Activated naive CD8-positive, alpha-beta T cell treated with anti-CD3 and anti-CD28 coated beads, Interleukin-2, amount 50 U/mL, for 24 hours (primary cell): ENCODE results near the gene SPATA32.

ENCODE experiments used
- ATAC-seq: fragments of 150-1000 bp; cut with Tn5 transposase; one replicate; pipeline ENCODE4 v1.10.0; 2021
- DNase-seq: peaks from one replicate; pipeline ENCODE4 v3.0.0; 2021
- H3K27ac Mint-ChIP-seq: one replicate; pipeline ENCODE4 v1.8.0; 2021; ENCODE audit warnings: mild to moderate bottlenecking, mixed read lengths
- H3K27me3 Mint-ChIP-seq: one replicate; pipeline ENCODE4 v1.8.0; 2021; ENCODE audit warnings: mixed read lengths
- H3K36me3 Mint-ChIP-seq: one replicate; pipeline ENCODE4 v1.8.0; 2021; ENCODE audit warnings: low read depth, mixed read lengths
- H3K4me1 Mint-ChIP-seq: one replicate; pipeline ENCODE4 v1.8.0; 2021; ENCODE audit warnings: mixed read lengths
- H3K4me3 Mint-ChIP-seq: one replicate; pipeline ENCODE4 v1.8.0; 2021; ENCODE audit warnings: mild to moderate bottlenecking, moderate library complexity, mixed read lengths
- H3K9me3 Mint-ChIP-seq: one replicate; pipeline ENCODE4 v1.8.0; 2021; ENCODE audit warnings: mixed read lengths

Gene SPATA32

DNA sequence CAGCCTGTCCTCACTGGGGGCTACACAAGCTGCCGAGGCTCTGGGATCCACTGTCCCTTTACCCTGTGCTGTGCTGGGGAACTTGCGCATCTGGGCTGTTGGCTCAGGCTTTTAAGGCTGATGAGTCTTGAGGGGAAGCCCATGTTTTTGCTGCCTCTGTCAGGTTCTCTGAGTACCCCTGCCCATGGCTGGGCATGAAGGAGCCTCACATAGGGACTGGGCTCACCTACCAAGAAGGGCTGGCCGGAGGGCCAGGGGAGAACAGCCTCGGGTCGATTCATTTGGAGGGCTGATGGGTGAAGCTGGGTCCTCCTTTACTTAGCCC lies 25.6 kb downstream of the SPATA32 start:
- peaks cover 70% of the 10 kb centered on the region for H3K36me3 Mint-ChIP-seq
- no peaks in the 10 kb centered on the region for H3K27me3 Mint-ChIP-seq
- peak overlapping the region; percentile 18 for H3K27ac Mint-ChIP-seq
- ATAC-seq, result no peak
- DNase-seq, result no peak
- H3K4me3 Mint-ChIP-seq, result no peak overlapping the region
- no peaks in the 10 kb centered on the region for H3K9me3 Mint-ChIP-seq
- peaks cover 55% of the 10 kb centered on the region for H3K4me1 Mint-ChIP-seq

DNA sequence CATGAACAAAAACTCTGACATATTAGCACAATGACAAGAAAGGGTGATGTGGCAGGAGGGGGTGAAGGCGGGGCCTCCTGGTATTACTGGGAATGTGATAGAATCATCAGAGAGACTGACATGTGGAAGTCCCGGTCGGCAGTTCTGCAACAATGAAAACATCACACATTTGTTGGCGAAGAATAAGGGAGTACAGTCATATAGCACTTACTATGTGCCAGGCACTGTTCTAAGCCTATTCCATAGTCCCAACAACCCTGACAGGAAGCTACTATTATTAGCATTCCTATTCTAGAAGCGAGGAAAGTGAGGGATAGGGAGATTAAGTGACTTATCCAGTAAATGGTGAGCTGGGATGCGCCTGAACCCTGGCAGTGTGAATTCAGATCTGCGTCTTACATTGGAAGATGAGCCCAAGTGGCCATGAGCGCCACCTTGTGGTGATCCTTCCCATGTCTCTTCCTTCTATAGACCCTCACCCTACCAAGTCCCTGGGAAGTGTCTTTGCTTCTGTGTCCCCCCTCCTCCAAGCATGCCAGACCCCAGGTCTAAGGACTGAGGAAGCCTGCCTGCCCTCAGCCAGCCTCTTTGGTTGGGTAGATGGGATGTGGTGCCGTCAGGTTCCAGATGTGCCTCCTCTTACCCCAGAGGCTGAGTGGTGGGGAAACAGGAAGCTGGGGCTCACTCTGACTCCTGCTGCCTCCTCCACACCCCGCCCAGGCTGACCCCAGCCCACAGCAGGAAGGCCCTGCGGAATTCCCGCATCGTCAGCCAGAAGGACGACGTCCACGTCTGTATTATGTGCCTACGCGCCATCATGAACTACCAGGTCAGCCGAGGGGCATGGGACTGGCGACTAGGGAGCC lies 26.2 kb downstream of the SPATA32 start:
- no peaks in the 10 kb centered on the region for H3K27me3 Mint-ChIP-seq
- peaks cover 61% of the 10 kb centered on the region for H3K4me1 Mint-ChIP-seq
- peaks cover 68% of the 10 kb centered on the region for H3K36me3 Mint-ChIP-seq
- DNase-seq, result peak; percentile 84
- H3K4me3 Mint-ChIP-seq, result peak overlapping the region; percentile 65
- H3K27ac Mint-ChIP-seq, result peak overlapping the region; percentile 58
- ATAC-seq, result peak; percentile 31
- no peaks in the 10 kb centered on the region for H3K9me3 Mint-ChIP-seq

DNA sequence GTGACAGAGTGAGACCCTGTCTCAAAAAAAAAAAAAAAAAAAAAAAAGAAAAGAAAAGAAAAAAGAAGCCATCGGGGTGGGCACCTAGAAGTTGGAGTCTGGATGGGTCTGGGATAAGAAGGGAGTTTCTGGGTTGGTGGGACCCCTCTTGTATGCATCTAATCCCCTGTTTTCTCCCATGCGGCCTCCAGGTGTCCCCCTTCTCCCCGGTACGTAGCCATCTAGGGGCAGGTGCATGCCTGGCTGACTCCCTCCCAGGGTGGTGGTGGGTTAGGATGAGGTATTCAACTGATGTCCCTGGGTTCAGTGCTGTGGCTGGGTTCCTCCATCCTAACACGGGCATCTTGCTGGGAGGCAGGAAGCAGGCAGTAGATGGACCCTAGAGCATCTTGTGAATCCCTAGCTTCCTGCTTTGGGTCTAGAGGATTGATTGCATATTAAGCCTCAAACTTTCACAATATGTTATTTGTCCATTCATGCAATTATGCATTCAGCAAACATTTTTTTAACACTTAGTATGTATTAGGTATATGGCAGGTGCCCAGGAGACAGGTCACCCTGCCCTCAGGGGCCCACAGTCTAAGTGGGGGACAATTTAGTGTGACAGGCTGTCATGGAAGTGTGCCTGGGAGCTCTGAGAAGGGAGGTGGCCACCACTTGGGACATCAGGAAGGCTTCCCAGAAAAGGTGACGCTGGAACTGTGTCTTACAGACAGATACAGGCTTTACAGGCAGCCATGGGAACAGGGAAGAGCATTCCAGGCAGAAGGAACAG lies 27.1 kb downstream of the SPATA32 start:
- ATAC-seq, result peak; percentile 47
- Mint-ChIP-seq H3K27me3 (no peaks in the 10 kb centered on the region), H3K27ac (peak overlapping the region; percentile 58), H3K4me1 (peaks cover 69% of the 10 kb centered on the region), H3K9me3 (no peaks in the 10 kb centered on the region), H3K36me3 (peaks cover 63% of the 10 kb centered on the region), H3K4me3 (peak overlapping the region; percentile 65)
- peak; percentile 52 for DNase-seq

DNA sequence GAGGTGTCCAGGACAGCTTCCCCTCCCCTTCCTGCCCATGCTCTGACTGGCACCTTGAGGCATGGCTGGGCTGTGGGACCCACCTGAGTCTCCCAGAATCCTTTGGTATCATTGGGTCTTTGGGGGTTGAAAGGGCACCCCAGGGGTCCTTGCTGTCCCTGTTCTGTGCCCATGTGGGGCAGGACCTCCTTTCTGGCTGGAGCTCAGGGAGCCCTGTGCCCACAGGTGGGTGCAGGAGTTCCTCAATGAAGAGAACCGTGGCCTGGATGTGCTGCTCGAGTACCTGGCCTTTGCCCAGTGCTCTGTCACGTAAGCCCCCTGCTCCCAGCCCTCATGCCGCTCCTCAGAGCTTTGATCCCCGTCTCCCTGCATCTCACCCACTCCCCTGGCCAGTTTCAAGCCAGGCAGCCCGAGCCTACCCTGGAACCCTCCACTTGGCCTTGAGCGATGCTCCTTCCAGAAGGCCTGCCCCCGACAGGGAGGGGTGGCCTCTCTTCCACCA lies 28.4 kb downstream of the SPATA32 start:
- DNase-seq (no peak), ATAC-seq (no peak)
- H3K36me3 Mint-ChIP-seq, result peaks cover 49% of the 10 kb centered on the region
- H3K9me3 Mint-ChIP-seq, result no peaks in the 10 kb centered on the region
- H3K27me3 Mint-ChIP-seq, result no peaks in the 10 kb centered on the region
- peak overlapping the region; percentile 65 for H3K4me3 Mint-ChIP-seq
- peak overlapping the region; percentile 83 for H3K27ac Mint-ChIP-seq
- H3K4me1 Mint-ChIP-seq, result peaks cover 79% of the 10 kb centered on the region

DNA sequence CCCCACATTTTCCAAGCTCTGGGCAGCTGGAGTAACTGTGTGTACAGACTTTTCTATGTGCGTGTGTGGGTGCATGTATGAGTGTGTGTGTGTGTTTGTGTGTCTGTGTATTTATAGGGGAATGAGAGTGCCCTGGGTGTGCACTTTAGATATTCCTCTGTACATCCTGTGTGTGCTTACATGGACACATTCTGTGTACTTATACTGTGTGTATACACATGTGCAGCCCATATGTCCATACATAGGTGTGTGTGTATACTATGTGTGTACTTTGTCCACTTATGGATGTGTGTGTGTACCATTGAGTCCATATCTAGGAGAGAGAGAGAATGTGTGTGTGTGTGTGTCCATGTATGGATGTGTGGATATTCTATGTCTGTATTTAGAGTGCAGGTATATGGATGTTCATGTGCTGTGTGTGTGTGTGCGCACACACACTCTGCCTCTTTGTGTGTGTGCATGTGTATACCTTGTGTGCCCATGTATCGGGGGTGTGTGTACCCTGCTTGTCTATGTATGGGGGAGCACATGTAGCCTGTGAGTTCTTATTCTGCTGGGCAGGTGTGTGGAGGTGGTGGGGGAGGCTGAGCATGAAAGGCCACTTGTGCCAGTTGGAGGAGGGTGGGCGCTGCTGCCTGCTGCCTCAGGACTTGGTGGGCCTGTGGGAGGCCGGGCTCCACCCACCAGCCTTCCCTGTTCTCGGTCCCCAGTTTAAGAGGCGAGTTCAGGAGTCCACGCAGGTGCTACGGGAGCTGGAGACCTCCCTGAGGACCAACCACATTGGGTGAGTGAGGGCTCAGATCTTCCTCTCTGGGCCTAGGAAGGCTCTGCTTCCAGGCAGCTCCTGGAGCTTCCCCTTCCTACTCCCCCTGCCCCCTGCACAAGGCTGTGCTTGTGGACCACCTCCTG lies 29.1 kb downstream of the SPATA32 start:
- Mint-ChIP-seq H3K27me3 (no peaks in the 10 kb centered on the region), H3K36me3 (peaks cover 42% of the 10 kb centered on the region), H3K27ac (peak overlapping the region; percentile 97), H3K4me3 (peak overlapping the region; percentile 99), H3K9me3 (no peaks in the 10 kb centered on the region), H3K4me1 (peaks cover 83% of the 10 kb centered on the region)
- ATAC-seq (no peak), DNase-seq (no peak)

DNA sequence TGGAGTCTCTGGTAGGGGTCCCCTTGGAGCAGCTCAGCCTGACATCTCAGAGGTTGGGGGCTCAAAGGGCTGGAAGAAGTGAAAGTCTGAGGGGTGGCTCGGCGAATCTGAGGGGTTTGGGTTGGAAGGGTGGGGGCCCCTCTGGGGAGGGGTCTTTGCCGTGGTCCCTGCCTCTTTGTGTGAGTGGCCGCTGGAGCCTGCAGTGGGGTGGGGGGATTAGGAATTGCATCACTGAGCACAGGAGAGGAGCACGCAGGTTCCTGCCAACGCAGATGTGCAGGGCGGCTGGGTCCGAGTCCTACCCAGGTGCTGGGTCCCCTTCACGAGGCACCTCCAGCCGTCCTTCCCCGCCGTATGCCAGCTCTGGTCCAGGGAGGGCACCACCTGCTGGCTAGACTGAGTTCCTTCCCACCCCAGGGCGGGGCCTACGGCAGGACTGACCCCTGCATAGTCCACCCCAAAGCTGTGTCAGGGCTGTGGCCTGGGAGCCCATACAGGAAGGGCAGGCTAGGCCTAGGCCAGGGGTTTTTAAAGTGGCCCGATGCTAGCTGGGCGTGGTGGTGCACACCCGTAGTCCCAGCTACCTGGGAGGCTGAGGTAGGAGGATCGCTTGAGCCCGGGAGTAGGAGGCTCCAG lies 30.3 kb downstream of the SPATA32 start:
- ATAC-seq (no peak), DNase-seq (peak; percentile 67)
- H3K4me1 Mint-ChIP-seq, result peaks cover 91% of the 10 kb centered on the region
- no peaks in the 10 kb centered on the region for H3K27me3 Mint-ChIP-seq
- peak overlapping the region; percentile 97 for H3K27ac Mint-ChIP-seq
- peaks cover 34% of the 10 kb centered on the region for H3K36me3 Mint-ChIP-seq
- peak overlapping the region; percentile 99 for H3K4me3 Mint-ChIP-seq
- no peaks in the 10 kb centered on the region for H3K9me3 Mint-ChIP-seq

DNA sequence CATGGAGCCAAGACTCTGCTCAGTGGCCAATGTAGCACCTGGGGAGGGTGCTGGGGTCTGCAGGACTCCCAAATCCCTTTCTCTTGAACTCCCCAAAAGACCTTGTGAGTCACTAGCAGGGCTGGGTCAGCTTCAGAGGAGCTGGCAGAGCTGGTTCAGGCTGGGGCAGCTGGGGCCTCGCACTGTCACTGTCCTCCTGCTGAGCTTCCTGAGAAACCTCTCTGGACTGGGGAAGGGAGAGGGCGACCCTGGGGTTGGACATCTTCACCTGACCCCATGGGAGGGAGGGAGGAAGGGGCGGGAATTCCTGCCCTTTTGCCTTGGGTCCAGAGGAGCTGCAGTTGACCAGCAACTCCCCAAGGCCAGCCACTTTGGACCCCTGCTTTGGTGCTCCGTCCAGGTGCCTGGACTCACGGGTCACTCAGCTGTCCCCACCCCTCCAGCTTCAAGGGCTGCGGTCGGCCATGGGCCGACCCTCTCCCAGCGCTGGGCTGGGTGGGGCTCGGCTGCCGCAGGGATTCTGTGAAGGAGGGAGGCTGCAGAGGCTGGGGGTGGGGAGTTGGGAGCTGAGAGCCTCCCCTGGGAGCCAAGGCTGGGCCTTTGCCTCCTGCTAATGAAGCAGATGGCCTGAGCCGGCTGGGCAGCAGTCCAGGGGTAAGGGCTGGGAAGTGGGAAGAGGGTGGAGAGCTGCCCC lies 31.0 kb downstream of the SPATA32 start:
- DNase-seq (no peak), ATAC-seq (no peak)
- H3K4me1 Mint-ChIP-seq, result peaks cover 98% of the 10 kb centered on the region
- peak overlapping the region; percentile 97 for H3K27ac Mint-ChIP-seq
- H3K27me3 Mint-ChIP-seq, result no peaks in the 10 kb centered on the region
- H3K36me3 Mint-ChIP-seq, result peaks cover 39% of the 10 kb centered on the region
- peak overlapping the region; percentile 99 for H3K4me3 Mint-ChIP-seq
- no peaks in the 10 kb centered on the region for H3K9me3 Mint-ChIP-seq

DNA sequence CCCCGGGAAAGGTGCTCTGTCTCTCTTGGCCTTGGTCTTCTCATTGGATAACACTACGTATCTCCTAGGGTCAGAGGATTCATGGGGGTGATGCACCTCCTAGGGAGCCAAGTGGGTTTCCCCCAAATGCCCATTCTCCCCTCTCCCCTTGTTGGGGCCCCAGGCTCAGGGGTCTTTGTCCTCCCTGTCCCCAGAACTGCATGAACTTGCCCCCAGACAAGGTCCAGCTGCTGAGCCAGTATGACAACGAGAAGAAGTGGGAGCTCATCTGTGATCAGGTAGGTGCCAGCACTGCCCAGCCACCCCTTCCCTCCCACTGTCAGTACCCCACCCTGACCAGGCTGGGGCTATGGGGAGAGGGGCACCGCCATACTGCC lies 31.5 kb downstream of the SPATA32 start:
- H3K4me3 Mint-ChIP-seq, result peak overlapping the region; percentile 99
- peaks cover 98% of the 10 kb centered on the region for H3K4me1 Mint-ChIP-seq
- no peaks in the 10 kb centered on the region for H3K27me3 Mint-ChIP-seq
- H3K27ac Mint-ChIP-seq, result peak overlapping the region; percentile 97
- H3K36me3 Mint-ChIP-seq, result peaks cover 35% of the 10 kb centered on the region
- H3K9me3 Mint-ChIP-seq, result no peaks in the 10 kb centered on the region
- ATAC-seq, result no peak
- no peak for DNase-seq

DNA sequence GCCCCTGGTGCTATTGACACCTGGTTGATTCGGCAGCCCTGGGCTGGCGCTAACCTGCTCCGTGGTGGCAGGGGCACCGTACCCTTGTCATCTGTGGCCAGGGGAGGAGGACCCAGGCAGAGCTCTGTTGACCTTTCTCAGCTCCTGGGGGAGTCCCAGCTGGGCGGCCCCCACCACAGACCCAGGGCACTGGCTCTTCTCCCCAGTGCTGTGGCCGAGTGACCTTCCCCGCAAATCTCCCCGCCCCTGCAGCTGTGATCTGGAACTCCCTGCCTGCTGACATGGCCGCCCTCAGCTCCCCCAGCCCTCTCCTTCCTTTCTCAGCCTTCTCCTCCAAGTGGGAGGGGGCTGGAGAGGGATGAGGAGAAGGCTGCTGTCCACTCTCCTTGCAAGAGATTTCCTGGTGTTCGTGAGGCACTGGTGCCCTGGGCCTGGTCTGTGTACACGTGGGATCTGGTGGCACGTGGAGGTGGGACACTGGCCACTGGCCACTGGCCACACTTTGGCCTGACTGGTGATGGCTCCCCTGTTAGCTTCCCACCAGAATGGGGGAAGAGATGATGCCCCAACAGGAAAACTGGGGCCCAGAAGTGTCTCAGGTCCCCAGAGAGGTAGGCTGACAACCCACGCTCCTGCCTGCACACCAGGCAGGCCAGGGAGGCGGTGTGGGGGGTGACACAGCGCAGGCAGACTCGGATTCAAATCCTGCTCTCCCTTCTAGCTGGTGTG lies 32.0 kb downstream of the SPATA32 start:
- Mint-ChIP-seq H3K27ac (peak overlapping the region; percentile 97), H3K27me3 (no peaks in the 10 kb centered on the region), H3K9me3 (no peaks in the 10 kb centered on the region), H3K4me3 (peak overlapping the region; percentile 99), H3K4me1 (peaks cover 98% of the 10 kb centered on the region), H3K36me3 (peaks cover 30% of the 10 kb centered on the region)
- peak; percentile 41 for ATAC-seq
- DNase-seq, result peak; percentile 88

DNA sequence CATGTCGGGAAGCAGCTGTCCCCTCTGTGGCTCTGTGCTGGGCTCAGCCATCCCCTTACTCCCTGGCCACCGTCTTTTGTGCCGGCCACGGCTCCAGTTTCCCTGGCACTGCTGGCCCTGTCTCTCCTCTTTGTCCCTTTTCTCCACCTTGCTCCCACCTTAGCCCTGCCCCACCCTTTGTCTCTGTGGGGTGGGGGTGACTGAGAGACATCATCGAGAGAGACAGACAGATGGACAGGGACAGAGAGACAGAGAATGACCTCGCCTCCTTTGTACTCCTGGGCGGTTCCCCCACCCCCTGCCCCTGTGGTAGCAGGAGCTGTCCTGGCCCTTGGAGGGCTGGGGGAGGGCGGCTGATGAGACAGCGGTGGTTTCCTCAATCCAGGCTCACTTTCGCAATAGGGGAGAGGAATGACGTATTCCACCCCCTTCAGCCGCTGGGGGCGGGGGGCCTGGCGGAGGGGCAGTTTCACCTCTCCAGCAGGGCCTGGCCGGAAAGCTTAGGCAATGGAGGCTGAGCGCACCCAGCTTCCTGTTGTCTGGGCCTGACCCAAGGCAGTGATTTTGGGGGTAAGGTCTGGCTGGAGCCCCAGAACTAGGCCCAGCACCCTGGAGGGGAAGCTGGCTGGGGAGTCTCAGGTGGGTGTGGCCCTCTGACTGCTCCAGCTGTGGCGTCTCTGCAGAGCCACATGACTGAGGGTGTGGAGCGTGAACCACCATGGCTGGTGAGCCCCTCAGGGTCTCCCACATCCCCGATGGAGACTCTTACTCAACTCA lies 32.9 kb downstream of the SPATA32 start:
- H3K27ac Mint-ChIP-seq, result peak overlapping the region; percentile 97
- peak overlapping the region; percentile 99 for H3K4me3 Mint-ChIP-seq
- no peaks in the 10 kb centered on the region for H3K27me3 Mint-ChIP-seq
- no peaks in the 10 kb centered on the region for H3K9me3 Mint-ChIP-seq
- DNase-seq (peak; percentile 95), ATAC-seq (peak; percentile 42)
- peaks cover 25% of the 10 kb centered on the region for H3K36me3 Mint-ChIP-seq
- H3K4me1 Mint-ChIP-seq, result peaks cover 98% of the 10 kb centered on the region

DNA sequence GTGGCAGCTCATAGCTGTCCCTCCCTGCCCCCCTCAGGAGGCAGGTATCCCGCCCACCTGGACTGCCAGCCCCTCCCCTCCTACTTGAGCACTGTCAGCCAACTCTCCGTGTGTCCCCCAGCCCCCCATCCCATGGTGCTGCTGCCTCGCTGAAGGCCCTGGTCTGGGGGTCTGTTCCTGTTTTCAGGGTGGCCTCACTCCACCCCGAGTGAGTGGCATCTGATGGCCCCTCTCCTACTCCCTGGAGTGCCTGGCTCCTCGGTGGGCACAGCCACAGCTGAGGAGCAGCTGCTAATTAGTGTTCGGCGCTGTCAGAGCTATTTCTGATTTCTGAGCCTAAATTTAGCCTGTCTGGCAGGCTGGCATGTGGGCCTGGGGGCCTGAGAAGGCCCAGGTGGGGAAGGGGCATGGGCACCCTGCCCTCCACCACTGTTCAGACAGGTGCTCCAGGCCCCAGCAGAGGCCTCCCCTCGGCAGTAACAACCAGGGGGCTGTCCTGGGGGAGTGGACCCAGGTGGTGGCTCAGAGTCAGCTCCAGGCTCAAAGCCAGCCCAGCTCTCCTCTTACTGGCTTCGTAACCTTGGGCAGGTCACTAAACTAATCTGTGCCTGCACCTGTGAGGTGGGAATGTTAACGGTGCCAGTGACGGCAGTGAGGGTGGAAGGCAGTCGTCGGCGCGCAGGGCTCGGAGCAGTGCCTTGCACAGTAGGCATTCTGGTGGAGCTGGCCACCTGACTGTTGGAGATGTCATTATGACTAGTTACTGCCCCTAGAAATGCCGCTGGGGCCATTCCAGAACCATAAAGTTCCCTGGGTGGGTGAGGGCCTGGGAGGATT lies 33.8 kb downstream of the SPATA32 start:
- peaks cover 23% of the 10 kb centered on the region for H3K36me3 Mint-ChIP-seq
- peak overlapping the region; percentile 99 for H3K4me3 Mint-ChIP-seq
- peaks cover 98% of the 10 kb centered on the region for H3K4me1 Mint-ChIP-seq
- peak overlapping the region; percentile 97 for H3K27ac Mint-ChIP-seq
- H3K27me3 Mint-ChIP-seq, result no peaks in the 10 kb centered on the region
- DNase-seq, result peak; percentile 62
- no peak for ATAC-seq
- no peaks in the 10 kb centered on the region for H3K9me3 Mint-ChIP-seq
